SU-DHL-6 (cell line): ENCODE results near the gene EXOC7.

ENCODE experiments used
- H2AFZ ChIP-seq: fragments of 200-600 bp; sonication (generic); 2 replicates; pipeline ENCODE4 v1.6.1; 2014; ENCODE audit warnings: low read depth, mild to moderate bottlenecking, moderate library complexity, mixed read lengths, antibody characterized with exemption, low read length; ENCODE audit not compliant: severe bottlenecking
- H3F3A ChIP-seq: fragments of 200-600 bp; shearing (Covaris generic); 2 replicates; pipeline ENCODE4 v1.6.0; 2016; ENCODE audit warnings: antibody characterized with exemption, mild to moderate bottlenecking; ENCODE audit not compliant: insufficient read depth
- H3K27ac ChIP-seq: fragments of 200-600 bp; sonication (generic); 2 replicates; pipeline ENCODE4 v1.5.1; 2016; ENCODE audit warnings: low read depth, mild to moderate bottlenecking, low read length, moderate library complexity, mixed read lengths
- H3K27me3 ChIP-seq: fragments of 200-600 bp; sonication (generic), shearing (Covaris generic); 2 replicates; pipeline ENCODE4 v1.6.0; 2014; ENCODE audit warnings: mild to moderate bottlenecking, low read length
- H3K36me3 ChIP-seq: fragments of 200-600 bp; sonication (generic); 2 replicates; pipeline ENCODE4 v1.6.1; 2014; ENCODE audit warnings: mild to moderate bottlenecking, low read length, mixed read lengths
- H3K4me2 ChIP-seq: fragments of 300-600, 200-600 bp; shearing (Covaris generic), sonication (generic); 2 replicates; pipeline ENCODE4 v1.6.0; 2014; ENCODE audit warnings: low read length, low read depth, mild to moderate bottlenecking; ENCODE audit not compliant: poor library complexity, severe bottlenecking
- H3K4me3 ChIP-seq: fragments of 200-600 bp; sonication (generic); 2 replicates; pipeline ENCODE4 v1.5.1; 2014; ENCODE audit warnings: antibody characterized with exemption, low read length, mild to moderate bottlenecking, mixed read lengths; ENCODE audit not compliant: insufficient read depth, poor library complexity, severe bottlenecking
- H3K79me2 ChIP-seq: fragments of 200-600 bp; sonication (generic); 2 replicates; pipeline ENCODE4 v1.6.1; 2014; ENCODE audit warnings: mild to moderate bottlenecking, low read length, moderate library complexity; ENCODE audit not compliant: insufficient read depth
- H3K9ac ChIP-seq: fragments of 200-600 bp; sonication (generic); 2 replicates; pipeline ENCODE4 v1.7.0; 2014; ENCODE audit warnings: mild to moderate bottlenecking, low read length
- H3K9me2 ChIP-seq: fragments of 200-600 bp; sonication (generic); replicated peaks from 2 replicates; pipeline ENCODE4 v1.6.1; 2014; ENCODE audit warnings: low read length; ENCODE audit not compliant: insufficient read depth
- H3K9me3 ChIP-seq: fragments of 200-600 bp; sonication (generic); 2 replicates; pipeline ENCODE4 v1.6.1; 2014; ENCODE audit warnings: low read length, mixed read lengths; ENCODE audit not compliant: insufficient read depth
- H4K20me1 ChIP-seq: fragments of 200-600 bp; sonication (generic); 2 replicates; pipeline ENCODE4 v1.6.1; 2014; ENCODE audit warnings: low read depth, mild to moderate bottlenecking, antibody characterized with exemption, low read length, moderate library complexity, mixed read lengths
- CTCF ChIP-seq: fragments of 200-600 bp; sonication (generic); IDR thresholded peaks from one replicate; pipeline ENCODE4 v1.5.1; 2017; ENCODE audit warnings: antibody characterized with exemption, mild to moderate bottlenecking, low read length, moderate library complexity; ENCODE audit not compliant: insufficient read depth, poor library complexity, severe bottlenecking
- EZH2phosphoT487 ChIP-seq: fragments of 200-600 bp; sonication (generic), shearing (Covaris generic); conservative IDR thresholded peaks from 2 replicates; pipeline ENCODE4 v1.6.1; 2018; ENCODE audit warnings: mild to moderate bottlenecking, antibody characterized with exemption, low read length, moderate library complexity, mixed read lengths

Gene EXOC7

GRCh38 chr17:76056882-76057281 lies 46.7 kb downstream of the EXOC7 start:
- H3K36me3 ChIP-seq: peaks cover 14% of the 10 kb centered on the region
- no peak for TF ChIP-seq CTCF
- no peak for TF ChIP-seq EZH2phosphoT487

GRCh38 chr17:76054112-76054476 lies 49.5 kb downstream of the EXOC7 start:
- Histone ChIP-seq H3F3A (no peaks in the 10 kb centered on the region; the same call in 1 of the 2 replicates), H3K79me2 (no peaks in the 10 kb centered on the region), H3K9me3 (no peaks in the 10 kb centered on the region), H3K9me2 (no peaks in the 10 kb centered on the region), H3K27me3 (no peaks in the 10 kb centered on the region), H3K4me3 (no peak overlapping the region), H4K20me1 (no peaks in the 10 kb centered on the region), H3K36me3 (peaks cover 23% of the 10 kb centered on the region), H3K9ac (no peak overlapping the region), H2AFZ (no peak overlapping the region), H3K4me2 (no peak overlapping the region), H3K27ac (no peak overlapping the region)
- no peak for TF ChIP-seq CTCF
- TF ChIP-seq EZH2phosphoT487: no peak

More at GRCh38 chr17:76056882-76057281, 46.7 kb downstream of the EXOC7 start:
- H3K4me2 ChIP-seq: no peak overlapping the region
- H3F3A ChIP-seq: no peaks in the 10 kb centered on the region; the same call in 1 of the 2 replicates
- H3K9ac ChIP-seq: no peak overlapping the region
- no peak overlapping the region for H3K27ac ChIP-seq
- H3K9me2 ChIP-seq: no peaks in the 10 kb centered on the region
- no peaks in the 10 kb centered on the region for H4K20me1 ChIP-seq
- H3K79me2 ChIP-seq: no peaks in the 10 kb centered on the region
- no peak overlapping the region for H2AFZ ChIP-seq
- no peaks in the 10 kb centered on the region for H3K27me3 ChIP-seq
- no peak overlapping the region for H3K4me3 ChIP-seq
- H3K9me3 ChIP-seq: no peaks in the 10 kb centered on the region

GRCh38 chr17:76053246-76054111 lies 50.1 kb downstream of the EXOC7 start:
- Histone ChIP-seq H3K36me3 (peaks cover 22% of the 10 kb centered on the region), H2AFZ (no peak overlapping the region), H3K79me2 (no peaks in the 10 kb centered on the region), H4K20me1 (no peaks in the 10 kb centered on the region), H3F3A (no peaks in the 10 kb centered on the region; the same call in 1 of the 2 replicates), H3K9me3 (no peaks in the 10 kb centered on the region), H3K9ac (no peak overlapping the region), H3K4me3 (no peak overlapping the region), H3K27ac (no peak overlapping the region), H3K9me2 (no peaks in the 10 kb centered on the region), H3K27me3 (no peaks in the 10 kb centered on the region), H3K4me2 (no peak overlapping the region)
- no peak for TF ChIP-seq EZH2phosphoT487
- TF ChIP-seq CTCF: no peak
